Fibroblast of pulmonary artery (primary cell): ENCODE measurements around the gene LYRM4.

Experiments used
- DNase-seq: peaks from one replicate; pipeline ENCODE4 v3.0.0-alpha.2; 2010; ENCODE audit warnings: low read depth
- H3K4me3 ChIP-seq: replicated peaks from 2 replicates; pipeline ENCODE4 v1.5.1; 2011; ENCODE audit warnings: low read depth, mild to moderate bottlenecking, control low read depth, low read length, moderate library complexity
- TF ChIP-seq, protein P1 (sequence below): IDR thresholded peaks from 2 replicates; pipeline ENCODE4 v1.5.1; 2011; ENCODE audit warnings: mild to moderate bottlenecking, control low read depth, low read length, inconsistent platforms; ENCODE audit errors: missing control alignments

The LYRM4 gene

DNA sequence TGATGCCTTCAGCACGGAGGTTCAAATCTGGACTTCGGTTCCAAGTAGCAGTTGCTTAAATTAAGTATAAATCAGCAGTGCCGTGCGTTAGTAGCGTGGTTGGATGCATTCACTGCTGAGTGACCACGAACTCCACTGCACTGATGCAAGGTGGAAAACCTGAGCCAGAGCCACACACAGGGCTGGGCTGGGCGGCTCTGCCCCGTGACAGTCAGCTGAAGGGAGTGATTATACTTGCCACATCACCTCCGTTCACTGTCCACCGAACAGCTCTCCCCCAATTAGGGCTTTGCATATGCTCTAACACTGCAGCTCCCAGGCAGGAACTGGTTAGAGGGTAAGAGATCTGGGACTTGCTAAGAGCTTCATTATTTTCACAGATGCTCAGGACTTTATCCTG, 153.4 kb downstream of the LYRM4 start:
- no peak overlapping the region for H3K4me3 ChIP-seq
- no peak for DNase-seq
- TF ChIP-seq, protein P1, sequence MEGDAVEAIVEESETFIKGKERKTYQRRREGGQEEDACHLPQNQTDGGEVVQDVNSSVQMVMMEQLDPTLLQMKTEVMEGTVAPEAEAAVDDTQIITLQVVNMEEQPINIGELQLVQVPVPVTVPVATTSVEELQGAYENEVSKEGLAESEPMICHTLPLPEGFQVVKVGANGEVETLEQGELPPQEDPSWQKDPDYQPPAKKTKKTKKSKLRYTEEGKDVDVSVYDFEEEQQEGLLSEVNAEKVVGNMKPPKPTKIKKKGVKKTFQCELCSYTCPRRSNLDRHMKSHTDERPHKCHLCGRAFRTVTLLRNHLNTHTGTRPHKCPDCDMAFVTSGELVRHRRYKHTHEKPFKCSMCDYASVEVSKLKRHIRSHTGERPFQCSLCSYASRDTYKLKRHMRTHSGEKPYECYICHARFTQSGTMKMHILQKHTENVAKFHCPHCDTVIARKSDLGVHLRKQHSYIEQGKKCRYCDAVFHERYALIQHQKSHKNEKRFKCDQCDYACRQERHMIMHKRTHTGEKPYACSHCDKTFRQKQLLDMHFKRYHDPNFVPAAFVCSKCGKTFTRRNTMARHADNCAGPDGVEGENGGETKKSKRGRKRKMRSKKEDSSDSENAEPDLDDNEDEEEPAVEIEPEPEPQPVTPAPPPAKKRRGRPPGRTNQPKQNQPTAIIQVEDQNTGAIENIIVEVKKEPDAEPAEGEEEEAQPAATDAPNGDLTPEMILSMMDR = no peak

DNA sequence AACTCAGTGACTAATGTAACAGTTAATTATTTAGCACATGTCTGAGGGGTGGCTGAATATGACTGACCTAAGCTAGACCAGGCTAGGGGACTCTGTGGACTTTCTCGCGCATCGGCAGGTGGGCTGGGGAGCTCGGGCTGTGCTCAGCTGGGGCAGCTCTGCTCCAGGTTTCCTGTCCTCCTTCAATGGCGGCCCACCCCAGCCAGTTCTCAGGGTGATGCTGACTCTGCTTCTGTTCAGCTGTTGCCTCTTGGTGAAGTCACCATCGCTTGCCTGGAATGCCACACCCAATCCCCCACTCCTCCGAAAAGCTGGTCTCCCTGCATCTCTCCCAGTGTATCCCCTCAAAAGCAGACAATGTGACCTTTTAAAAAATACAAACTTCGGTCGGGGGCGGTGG, 155.6 kb downstream of the LYRM4 start:
- TF ChIP-seq, protein P1 = no peak
- no peak overlapping the region for H3K4me3 ChIP-seq
- DNase-seq = no peak

DNA sequence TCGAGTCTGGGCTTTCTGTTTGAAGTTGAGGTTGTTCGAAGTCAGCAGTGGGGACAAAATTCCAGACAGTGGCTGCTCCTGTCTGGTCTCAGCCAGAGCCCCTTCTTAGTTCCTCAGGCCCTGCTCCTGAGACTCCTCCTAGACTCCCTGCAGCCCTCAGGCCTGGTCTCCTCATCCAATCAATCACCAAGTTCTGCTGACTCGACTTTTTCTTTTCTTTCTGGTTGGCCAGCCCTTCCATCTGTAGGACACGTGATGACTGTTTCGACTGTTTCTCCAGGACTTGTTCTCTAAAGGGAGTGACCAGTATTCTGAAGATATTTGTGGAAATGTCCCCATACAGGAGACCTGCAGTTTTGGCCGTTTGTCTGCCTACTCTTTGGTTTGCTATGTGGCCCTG, 156.1 kb downstream of the LYRM4 start:
- DNase-seq = no peak
- no peak overlapping the region for H3K4me3 ChIP-seq
- TF ChIP-seq, protein P1 = no peak

DNA sequence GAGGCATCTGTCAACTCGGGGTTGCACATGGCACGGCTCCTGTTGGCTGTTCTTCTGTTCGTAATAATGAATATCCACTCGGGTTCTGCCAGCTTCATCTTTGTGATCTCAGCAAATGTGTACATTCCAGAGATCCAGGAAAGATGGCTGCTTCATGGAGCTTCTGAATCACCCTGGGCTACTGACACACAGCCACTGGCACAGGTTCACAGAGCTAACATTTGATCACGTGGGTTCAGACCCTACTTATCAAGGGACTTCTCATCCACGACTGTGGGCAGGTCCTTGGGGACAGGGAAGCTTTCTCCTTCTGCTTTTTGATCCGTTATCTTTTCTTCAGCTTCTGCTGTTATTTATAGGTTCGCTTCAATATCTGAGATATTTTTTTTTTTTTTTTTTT, 157.5 kb downstream of the LYRM4 start:
- no peak overlapping the region for H3K4me3 ChIP-seq
- TF ChIP-seq, protein P1 = no peak

GRCh38 chr6:5102267-5102970, 158.3 kb downstream of the LYRM4 start:
- no peak for DNase-seq
- H3K4me3 ChIP-seq = no peak overlapping the region
- TF ChIP-seq, protein P1 = no peak

More for the DNA sequence above, 157.5 kb downstream of the LYRM4 start:
- no peak for DNase-seq

GRCh38 chr6:5100806-5101205, 159.9 kb downstream of the LYRM4 start:
- DNase-seq = no peak
- TF ChIP-seq, protein P1 = no peak
- no peak overlapping the region for H3K4me3 ChIP-seq

DNA sequence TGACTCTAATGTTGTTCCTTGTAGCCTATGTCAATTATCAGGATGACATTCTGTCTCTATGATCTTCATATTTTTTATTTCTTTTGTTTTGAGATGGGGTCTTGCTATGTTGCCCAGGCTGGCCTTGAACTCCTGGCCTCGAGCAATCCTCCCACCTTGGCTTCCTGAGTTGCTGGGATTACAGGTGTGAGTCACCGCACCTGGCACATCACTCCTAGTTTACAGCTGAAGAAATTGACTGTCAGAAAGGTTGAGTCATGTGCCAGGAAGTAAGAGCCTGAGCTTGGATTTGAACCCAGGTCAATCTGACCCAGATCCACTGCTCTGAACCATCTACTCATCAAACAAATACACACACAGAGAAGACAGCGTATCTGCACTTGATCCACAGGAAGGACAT, 161.2 kb downstream of the LYRM4 start:
- TF ChIP-seq, protein P1 = no peak
- no peak overlapping the region for H3K4me3 ChIP-seq

More for the DNA sequence above, 161.2 kb downstream of the LYRM4 start:
- DNase-seq = no peak
